ENCODE results near the gene NRTN.
"Not testable (repeated sequence)": the region's sequence is repeated elsewhere in the genome, so short reads cannot be mapped to it uniquely, and the experiment has no call there.

DNA sequence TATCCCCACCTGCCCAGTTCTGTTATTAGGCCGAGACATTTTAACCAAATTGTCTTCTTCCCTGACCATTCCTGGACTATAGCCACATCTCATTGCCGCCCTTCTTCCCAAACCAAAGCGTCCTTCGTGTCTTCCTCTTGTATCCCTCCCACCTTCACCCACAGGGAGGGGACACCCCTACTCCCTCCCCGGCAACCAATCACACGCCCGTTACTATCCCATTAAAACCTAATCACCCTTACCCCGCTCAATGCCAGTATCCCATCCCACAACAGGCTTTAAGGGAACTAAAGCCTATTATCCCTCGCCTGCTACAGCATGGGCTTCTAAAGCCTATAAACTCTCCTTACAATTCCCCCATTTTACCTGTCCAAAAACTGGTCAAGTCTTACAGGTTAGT lies 50.3 kb downstream of the NRTN start:
- TF ChIP-seq, protein P1, sequence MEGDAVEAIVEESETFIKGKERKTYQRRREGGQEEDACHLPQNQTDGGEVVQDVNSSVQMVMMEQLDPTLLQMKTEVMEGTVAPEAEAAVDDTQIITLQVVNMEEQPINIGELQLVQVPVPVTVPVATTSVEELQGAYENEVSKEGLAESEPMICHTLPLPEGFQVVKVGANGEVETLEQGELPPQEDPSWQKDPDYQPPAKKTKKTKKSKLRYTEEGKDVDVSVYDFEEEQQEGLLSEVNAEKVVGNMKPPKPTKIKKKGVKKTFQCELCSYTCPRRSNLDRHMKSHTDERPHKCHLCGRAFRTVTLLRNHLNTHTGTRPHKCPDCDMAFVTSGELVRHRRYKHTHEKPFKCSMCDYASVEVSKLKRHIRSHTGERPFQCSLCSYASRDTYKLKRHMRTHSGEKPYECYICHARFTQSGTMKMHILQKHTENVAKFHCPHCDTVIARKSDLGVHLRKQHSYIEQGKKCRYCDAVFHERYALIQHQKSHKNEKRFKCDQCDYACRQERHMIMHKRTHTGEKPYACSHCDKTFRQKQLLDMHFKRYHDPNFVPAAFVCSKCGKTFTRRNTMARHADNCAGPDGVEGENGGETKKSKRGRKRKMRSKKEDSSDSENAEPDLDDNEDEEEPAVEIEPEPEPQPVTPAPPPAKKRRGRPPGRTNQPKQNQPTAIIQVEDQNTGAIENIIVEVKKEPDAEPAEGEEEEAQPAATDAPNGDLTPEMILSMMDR (IDR thresholded peaks at IDR 0.05; ENCODE audit: borderline replicate concordance, extremely low read depth, low read length, poor library complexity, severe bottlenecking): not testable (repeated sequence)
- not testable (repeated sequence) for TF ChIP-seq EZH2 (IDR thresholded peaks at IDR 0.05; ENCODE audit: borderline replicate concordance, low read depth, low read length, severe bottlenecking)
